DOHH2 (cell line): ENCODE measurements around the gene SECISBP2.
A peak's percentile ranks its signal among the peaks of the same experiment; 100 is the strongest.

Experiments
- H3F3A ChIP-seq: fragments of 200-600 bp; sonication (generic), shearing (Covaris generic); 2 replicates; pipeline ENCODE4 v1.6.0; 2016; ENCODE audit warnings: antibody characterized with exemption, mild to moderate bottlenecking; ENCODE audit not compliant: control insufficient read depth, insufficient read depth
- H3K27ac ChIP-seq: fragments of 200-600 bp; sonication (generic); 2 replicates; pipeline ENCODE4 v1.5.1; 2014; ENCODE audit warnings: low read depth, mild to moderate bottlenecking, low read length, moderate library complexity
- H3K27me3 ChIP-seq: fragments of 200-600 bp; sonication (generic); 2 replicates; pipeline ENCODE4 v1.6.1; 2014; ENCODE audit warnings: mild to moderate bottlenecking, low read length, mixed read lengths; ENCODE audit not compliant: control insufficient read depth
- H3K36me3 ChIP-seq: fragments of 200-600 bp; sonication (generic); 2 replicates; pipeline ENCODE4 v1.6.1; 2014; ENCODE audit warnings: mild to moderate bottlenecking, low read length, moderate library complexity, mixed read lengths; ENCODE audit not compliant: control insufficient read depth
- H3K4me1 ChIP-seq: fragments of 200-600 bp; sonication (generic); 2 replicates; pipeline ENCODE4 v1.6.1; 2014; ENCODE audit warnings: mild to moderate bottlenecking, low read length, mixed read lengths; ENCODE audit not compliant: control insufficient read depth
- H3K4me2 ChIP-seq: fragments of 200-600 bp; sonication (generic); 2 replicates; pipeline ENCODE4 v1.6.0; 2014; ENCODE audit warnings: mild to moderate bottlenecking, low read length, moderate library complexity
- H3K4me3 ChIP-seq: fragments of 200-600 bp; sonication (generic); 2 replicates; pipeline ENCODE4 v1.5.1; 2014; ENCODE audit warnings: mild to moderate bottlenecking, low read length, mixed read lengths
- H3K79me2 ChIP-seq: fragments of 200-600 bp; sonication (generic); 2 replicates; pipeline ENCODE4 v1.6.1; 2014; ENCODE audit warnings: mild to moderate bottlenecking, low read length, mixed read lengths; ENCODE audit not compliant: control insufficient read depth
- H3K9me2 ChIP-seq: fragments of 200-600 bp; sonication (generic); replicated peaks from 2 replicates; pipeline ENCODE4 v1.6.1; 2014; ENCODE audit warnings: mild to moderate bottlenecking, low read length, mixed read lengths; ENCODE audit not compliant: control insufficient read depth
- H3K9me3 ChIP-seq: fragments of 200-600 bp; sonication (generic); 2 replicates; pipeline ENCODE4 v1.6.1; 2014; ENCODE audit warnings: antibody characterized with exemption, low read length, mixed read lengths; ENCODE audit not compliant: control insufficient read depth, insufficient read depth
- H4K20me1 ChIP-seq: fragments of 200-600 bp; sonication (generic); 2 replicates; pipeline ENCODE4 v1.6.0; 2014; ENCODE audit warnings: low read depth, mild to moderate bottlenecking, antibody characterized with exemption, low read length, moderate library complexity; ENCODE audit not compliant: control insufficient read depth, insufficient read depth
- EZH2phosphoT487 ChIP-seq: fragments of 200-600 bp; sonication (generic); IDR thresholded peaks from 2 replicates; pipeline ENCODE4 v1.6.1; 2017; ENCODE audit warnings: borderline replicate concordance, mild to moderate bottlenecking, antibody characterized with exemption, low read length, moderate library complexity, mixed read lengths
- TF ChIP-seq, protein P1 (sequence below): fragments of 200-600 bp; sonication (generic); IDR thresholded peaks from one replicate; pipeline ENCODE4 v1.5.1; 2014; ENCODE audit warnings: antibody characterized with exemption, mild to moderate bottlenecking, low read depth, low read length; ENCODE audit not compliant: poor library complexity, severe bottlenecking

Gene SECISBP2

DNA sequence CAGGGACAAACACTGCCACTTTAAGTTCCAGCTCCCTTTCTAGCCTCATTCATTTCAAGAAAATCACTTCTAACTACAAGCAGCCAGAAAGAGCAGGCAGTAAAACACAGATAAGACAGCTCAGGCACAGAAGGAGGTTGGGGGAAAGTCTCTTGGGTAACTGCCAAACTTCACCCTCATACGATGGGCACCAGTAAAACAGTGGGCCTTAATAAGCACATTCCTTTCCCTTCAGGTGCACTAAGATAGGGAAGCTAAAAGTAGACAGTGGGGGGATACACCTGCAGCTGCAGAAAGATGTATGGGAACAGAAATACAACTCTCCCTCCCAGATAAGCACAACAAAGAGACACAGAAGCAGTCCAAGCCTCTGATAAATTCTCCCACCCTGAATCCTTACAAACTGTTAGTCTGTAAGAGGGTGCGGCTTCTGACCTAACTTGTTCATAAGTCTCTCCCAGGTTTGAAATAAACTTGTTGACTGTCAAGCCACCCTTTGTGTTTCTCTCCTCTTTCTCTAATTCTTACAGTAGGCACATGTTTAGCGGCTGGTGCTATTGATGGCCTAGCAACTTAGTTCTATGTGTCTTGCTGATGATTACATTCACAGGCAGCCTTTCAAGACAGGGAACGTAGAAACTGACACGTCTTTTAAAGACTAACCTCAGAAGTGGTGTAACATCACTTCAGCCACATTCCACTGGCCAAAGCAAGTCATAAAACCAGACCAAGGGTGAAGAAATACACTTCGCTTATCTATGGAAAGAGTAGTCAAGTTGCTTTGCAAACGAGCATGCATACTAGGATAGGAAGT, 14.1 kb upstream of the SECISBP2 start:
- Histone ChIP-seq H3K9me3 (no peaks in the 10 kb centered on the region), H3K4me1 (peaks cover 87% of the 10 kb centered on the region), H3K27me3 (no peaks in the 10 kb centered on the region), H3K4me3 (peak overlapping the region; percentile 82), H3K36me3 (peaks cover 27% of the 10 kb centered on the region), H3K27ac (peak overlapping the region; percentile 100), H4K20me1 (no peaks in the 10 kb centered on the region), H3K79me2 (peaks cover 34% of the 10 kb centered on the region), H3K4me2 (peak overlapping the region; percentile 90), H3K9me2 (no peaks in the 10 kb centered on the region), H3F3A (peaks cover 53% of the 10 kb centered on the region)
- TF ChIP-seq, protein P1, sequence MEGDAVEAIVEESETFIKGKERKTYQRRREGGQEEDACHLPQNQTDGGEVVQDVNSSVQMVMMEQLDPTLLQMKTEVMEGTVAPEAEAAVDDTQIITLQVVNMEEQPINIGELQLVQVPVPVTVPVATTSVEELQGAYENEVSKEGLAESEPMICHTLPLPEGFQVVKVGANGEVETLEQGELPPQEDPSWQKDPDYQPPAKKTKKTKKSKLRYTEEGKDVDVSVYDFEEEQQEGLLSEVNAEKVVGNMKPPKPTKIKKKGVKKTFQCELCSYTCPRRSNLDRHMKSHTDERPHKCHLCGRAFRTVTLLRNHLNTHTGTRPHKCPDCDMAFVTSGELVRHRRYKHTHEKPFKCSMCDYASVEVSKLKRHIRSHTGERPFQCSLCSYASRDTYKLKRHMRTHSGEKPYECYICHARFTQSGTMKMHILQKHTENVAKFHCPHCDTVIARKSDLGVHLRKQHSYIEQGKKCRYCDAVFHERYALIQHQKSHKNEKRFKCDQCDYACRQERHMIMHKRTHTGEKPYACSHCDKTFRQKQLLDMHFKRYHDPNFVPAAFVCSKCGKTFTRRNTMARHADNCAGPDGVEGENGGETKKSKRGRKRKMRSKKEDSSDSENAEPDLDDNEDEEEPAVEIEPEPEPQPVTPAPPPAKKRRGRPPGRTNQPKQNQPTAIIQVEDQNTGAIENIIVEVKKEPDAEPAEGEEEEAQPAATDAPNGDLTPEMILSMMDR: no peak
- TF ChIP-seq EZH2phosphoT487: no peak

DNA sequence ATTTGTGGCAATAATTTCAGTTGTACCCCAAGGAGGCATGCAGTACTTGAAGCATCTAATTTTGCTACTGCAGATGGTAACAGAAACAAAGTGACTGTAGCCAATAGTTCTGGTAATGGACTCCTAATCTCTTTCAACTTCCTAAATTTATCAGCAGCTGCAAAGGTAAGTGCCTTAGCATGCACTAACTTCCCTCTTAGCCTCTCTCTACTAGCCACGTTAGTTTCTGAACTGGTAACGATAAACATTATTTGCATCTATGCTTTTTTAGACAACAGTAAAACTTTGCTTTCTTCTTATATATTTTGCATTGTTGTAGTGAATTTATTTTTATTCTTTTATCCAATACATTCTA, 13.5 kb upstream of the SECISBP2 start:
- Histone ChIP-seq H3K9me2 (no peaks in the 10 kb centered on the region), H3K79me2 (peaks cover 40% of the 10 kb centered on the region), H3K27me3 (no peaks in the 10 kb centered on the region), H3K27ac (peak overlapping the region; percentile 100), H3K4me3 (peak overlapping the region; percentile 82), H3K4me2 (peak overlapping the region; percentile 90), H3K36me3 (peaks cover 33% of the 10 kb centered on the region), H3K9me3 (no peaks in the 10 kb centered on the region), H3K4me1 (peaks cover 93% of the 10 kb centered on the region), H3F3A (peaks cover 53% of the 10 kb centered on the region), H4K20me1 (no peaks in the 10 kb centered on the region)
- TF ChIP-seq EZH2phosphoT487: no peak
- TF ChIP-seq, protein P1: no peak

DNA sequence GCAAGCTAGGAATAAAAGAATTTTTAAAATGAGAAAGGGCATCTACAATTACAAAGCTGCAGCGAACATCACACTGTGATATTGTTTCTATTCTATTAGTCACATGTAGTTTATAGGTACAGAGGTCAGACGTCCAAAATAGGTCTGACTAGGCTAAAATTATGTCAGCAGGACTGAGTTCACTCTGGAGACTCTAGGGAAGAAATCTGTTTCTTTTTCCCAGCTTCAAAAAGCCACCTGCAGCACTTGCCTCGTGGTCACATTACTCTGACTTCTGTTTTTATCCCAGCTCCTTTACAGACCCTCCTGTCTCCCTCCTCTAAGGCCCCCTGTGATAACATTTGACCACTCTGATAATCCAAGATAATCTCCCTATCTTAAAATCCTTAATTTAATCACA, 12.4 kb upstream of the SECISBP2 start:
- Histone ChIP-seq H4K20me1 (no peaks in the 10 kb centered on the region), H3K4me2 (peak overlapping the region; percentile 90), H3K9me3 (no peaks in the 10 kb centered on the region), H3K4me1 (peaks cover 87% of the 10 kb centered on the region), H3K27me3 (no peaks in the 10 kb centered on the region), H3F3A (peaks cover 53% of the 10 kb centered on the region), H3K4me3 (peak overlapping the region; percentile 82), H3K27ac (peak overlapping the region; percentile 100), H3K9me2 (no peaks in the 10 kb centered on the region), H3K36me3 (peaks cover 37% of the 10 kb centered on the region), H3K79me2 (peaks cover 45% of the 10 kb centered on the region)
- TF ChIP-seq EZH2phosphoT487: no peak
- TF ChIP-seq, protein P1: no peak
